Ovary (tissue), 3 donors: ENCODE data around the gene MAP2K1.
"Not testable (repeated sequence)": the region's sequence is repeated elsewhere in the genome, so short reads cannot be mapped to it uniquely, and the experiment has no call there.

Experiments used
- EP300 ChIP-seq: sonication (generic); formaldehyde crosslinking; IDR thresholded peaks from one replicate; pipeline ENCODE4 v1.6.1; 2017; ENCODE audit warnings: antibody characterized with exemption
- POLR2A ChIP-seq: fragments of 450-650 bp; IDR thresholded peaks from one replicate; pipeline ENCODE4 v1.6.1; 2017; ENCODE audit warnings: antibody characterized with exemption, mild to moderate bottlenecking, moderate library complexity
- TF ChIP-seq, protein P1 (sequence below), 3 donors: fragments of 450-650 bp in 2 of 3; fragments of 200-600 bp in 1 of 3; IDR thresholded peaks; one replicate each; pipeline versions ENCODE4 v1.5.1 to v1.8.0; 2016 to 2022; ENCODE audit warnings: antibody characterized with exemption in 3 of 3, mild to moderate bottlenecking in 1 of 3
- donor health status: DM: no; HTN: no; CAD: no.

DNA sequence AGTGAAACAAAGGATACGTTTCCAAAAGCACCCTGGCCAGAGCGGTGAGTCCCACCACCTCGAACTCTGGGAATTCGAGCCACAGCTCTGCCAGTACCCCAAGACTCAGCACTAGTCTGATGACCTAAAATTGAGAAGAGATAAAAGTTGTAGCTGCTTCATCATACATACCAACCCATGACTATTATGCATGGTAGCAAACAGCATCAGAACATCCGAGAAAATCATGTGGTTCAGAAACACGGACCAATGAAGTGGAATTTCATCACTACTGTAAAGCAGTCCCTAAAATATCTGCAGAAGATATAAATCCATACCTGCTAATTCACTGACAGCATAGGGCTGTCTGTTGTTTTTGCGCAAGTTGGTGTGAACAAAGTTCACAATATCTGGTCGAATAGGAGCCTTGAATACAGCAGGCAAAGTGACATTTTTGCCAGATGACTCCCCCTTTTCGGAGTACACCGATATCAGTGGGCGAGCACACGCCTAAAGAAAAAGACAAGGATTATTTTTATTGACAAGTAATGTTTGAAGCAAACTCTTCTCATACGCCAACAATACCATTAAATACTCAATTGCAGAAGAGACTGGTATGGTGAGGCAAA lies 116.4 kb downstream of the MAP2K1 start:
- TF ChIP-seq, protein P1, sequence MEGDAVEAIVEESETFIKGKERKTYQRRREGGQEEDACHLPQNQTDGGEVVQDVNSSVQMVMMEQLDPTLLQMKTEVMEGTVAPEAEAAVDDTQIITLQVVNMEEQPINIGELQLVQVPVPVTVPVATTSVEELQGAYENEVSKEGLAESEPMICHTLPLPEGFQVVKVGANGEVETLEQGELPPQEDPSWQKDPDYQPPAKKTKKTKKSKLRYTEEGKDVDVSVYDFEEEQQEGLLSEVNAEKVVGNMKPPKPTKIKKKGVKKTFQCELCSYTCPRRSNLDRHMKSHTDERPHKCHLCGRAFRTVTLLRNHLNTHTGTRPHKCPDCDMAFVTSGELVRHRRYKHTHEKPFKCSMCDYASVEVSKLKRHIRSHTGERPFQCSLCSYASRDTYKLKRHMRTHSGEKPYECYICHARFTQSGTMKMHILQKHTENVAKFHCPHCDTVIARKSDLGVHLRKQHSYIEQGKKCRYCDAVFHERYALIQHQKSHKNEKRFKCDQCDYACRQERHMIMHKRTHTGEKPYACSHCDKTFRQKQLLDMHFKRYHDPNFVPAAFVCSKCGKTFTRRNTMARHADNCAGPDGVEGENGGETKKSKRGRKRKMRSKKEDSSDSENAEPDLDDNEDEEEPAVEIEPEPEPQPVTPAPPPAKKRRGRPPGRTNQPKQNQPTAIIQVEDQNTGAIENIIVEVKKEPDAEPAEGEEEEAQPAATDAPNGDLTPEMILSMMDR (IDR thresholded peaks at IDR 0.05): not testable (repeated sequence)
- TF ChIP-seq POLR2A, EP300: not testable (repeated sequence)
